HG03354 (cell line): ENCODE measurements around the gene FGF18.

Source experiments
- ATAC-seq: cut with Tn5 transposase; IDR thresholded peaks from one replicate; pipeline ENCODE4 v1.9.1; 2021; ENCODE audit warnings: mild to moderate bottlenecking; ENCODE audit not compliant: unreplicated experiment, poor library complexity, severe bottlenecking

Gene FGF18

DNA sequence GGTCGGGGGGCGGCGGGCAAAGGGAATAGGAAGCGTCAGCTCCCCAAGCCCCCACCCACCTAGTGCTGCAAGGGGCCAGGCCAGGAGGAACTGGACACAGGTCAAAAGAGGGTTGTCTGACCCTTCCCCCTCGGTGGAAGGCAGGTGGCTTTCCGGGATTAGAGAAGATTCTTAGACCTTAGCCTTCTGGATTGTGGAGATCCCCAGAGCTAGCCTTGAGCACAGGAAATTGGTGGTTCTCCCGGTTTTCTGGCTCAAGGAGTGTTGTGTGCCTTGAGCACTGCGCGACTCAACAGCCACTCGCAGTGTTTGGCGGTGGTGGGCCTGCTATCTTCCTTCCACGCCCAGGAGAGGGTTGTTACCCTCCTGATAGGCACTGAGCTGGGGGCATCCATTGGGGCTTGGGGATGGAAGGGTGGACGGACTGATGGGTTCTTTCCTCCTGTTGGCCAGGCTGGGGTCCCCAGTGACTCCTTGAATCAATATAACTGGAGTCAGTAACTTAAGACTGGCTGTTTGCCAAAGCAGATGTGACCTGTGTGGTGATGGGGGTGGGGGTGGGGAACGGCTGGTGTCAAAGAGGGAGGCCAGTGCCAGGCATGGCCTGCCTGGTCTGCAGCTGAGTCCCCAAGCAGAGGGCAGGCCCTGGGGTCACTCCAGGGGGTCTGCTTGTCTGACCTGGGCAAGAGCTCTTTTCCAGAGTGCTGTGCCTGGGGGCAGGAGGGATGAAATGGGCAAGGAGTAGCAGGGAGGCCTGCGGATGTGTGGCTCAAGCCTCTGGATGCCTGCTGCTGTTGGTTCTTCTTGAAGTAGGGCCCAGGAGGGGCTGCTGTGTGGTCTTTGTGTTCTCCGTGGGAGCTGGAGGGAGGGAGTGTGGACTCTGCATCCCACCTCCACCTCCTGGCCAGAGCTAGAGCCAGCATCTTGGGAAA lies 2.1 kb downstream of the FGF18 start:
- ATAC-seq = no peak

DNA sequence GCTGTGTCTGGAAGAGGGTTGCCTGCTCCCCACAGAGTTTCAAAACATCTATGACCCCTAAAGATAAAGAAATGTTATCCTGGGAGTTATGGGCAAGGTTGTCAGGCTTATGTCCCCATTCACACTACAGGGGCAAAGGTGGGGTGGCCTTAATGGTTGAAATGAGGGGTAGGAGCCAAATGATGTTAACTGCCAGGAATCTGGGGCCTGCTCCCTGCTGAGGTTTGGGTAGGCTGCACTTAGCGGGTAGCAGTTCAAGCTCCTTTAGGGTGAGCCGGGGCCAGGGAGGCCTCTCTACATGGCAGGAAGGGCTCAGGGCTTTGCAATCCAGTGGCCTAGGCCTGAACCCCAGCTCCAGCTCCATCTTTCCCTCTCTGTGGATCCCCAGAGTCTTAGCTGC lies 3.0 kb downstream of the FGF18 start:
- ATAC-seq = no peak

DNA sequence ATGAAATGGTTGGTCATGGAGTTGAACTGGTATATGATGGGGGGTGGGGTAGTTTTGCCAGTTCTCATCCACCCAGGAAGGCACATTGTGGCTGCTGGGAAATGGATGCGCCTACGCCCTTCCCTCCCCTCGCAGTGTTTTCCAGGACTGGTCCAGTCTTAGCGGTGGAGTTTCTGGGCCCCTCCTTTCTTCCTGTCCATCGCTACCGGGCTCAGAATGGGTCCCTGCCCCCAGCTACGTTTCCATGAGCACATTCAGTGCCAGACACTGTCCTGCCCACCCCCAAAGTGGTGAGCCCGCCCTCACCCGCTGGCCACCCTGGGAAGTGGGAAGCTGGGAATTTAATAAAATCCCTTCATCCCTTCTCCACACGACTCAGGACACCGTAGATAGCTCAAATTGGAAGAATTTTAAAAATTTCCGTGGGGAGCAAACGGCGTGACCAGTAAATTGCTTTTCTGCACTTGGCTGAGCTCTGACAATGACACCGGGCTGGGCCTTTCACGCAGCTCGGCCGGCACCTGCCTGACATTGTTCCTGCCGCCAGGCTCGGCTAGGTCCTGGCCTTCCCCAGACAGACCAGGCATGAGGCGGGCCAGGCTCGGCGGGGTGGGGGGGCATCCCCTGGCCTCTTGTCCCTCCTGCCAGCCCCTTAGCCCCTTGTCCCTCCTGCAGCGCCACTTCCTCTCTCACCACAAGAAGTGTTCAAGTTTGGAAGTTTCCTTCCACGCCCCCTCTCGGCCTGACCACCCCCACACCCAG lies 3.6 kb downstream of the FGF18 start:
- ATAC-seq = no peak

DNA sequence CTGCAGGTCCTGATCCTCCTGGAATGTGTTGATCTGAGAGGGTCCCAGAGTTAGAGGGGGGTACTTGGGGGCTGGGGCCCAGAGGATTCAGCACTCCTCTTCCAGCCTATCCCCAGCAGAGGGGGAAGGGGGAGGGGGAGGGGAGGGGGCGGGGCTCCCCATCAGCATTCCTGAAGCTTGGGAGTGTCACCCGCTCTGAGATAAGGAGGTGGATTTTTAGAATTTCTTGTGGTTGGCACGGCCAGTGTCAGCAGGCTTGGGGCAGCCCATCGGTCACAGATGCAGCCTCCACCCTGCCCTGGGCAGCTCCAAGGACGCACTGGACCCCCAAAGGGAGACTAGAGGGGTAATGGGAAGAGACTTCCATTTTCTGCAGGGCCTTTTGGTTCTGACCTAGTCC lies 5.3 kb downstream of the FGF18 start:
- ATAC-seq = no peak

DNA sequence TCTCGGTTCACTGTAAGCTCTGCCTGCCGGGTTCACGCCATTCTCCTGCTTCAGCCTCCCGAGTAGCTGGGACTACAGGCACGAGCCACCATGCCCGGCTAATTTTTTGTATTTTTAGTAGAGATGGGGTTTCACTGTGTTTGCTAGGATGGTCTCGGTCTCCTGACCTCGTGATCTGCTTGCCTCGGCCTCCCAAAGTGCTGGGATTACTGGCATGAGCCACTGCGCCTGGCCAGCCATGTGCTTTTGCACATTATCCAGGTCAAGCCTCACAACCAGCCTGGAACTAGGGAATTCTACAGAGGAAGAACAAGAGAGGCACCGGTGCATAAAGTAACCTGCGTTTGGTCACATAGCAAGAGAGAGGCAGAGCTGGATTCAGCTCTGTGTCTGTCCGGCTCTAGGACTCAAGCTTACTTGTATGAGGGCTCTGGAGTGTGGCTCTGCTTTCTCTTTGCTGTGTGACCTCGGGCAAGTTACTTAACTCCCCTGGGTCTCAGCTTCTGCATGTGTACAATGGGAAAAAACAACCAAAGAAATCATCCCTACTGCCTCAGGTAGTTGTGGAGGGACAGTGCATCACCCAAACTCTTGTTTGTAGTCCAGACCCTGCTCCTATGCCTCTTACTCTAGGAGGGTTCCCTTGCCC lies 6.3 kb downstream of the FGF18 start:
- no peak for ATAC-seq

DNA sequence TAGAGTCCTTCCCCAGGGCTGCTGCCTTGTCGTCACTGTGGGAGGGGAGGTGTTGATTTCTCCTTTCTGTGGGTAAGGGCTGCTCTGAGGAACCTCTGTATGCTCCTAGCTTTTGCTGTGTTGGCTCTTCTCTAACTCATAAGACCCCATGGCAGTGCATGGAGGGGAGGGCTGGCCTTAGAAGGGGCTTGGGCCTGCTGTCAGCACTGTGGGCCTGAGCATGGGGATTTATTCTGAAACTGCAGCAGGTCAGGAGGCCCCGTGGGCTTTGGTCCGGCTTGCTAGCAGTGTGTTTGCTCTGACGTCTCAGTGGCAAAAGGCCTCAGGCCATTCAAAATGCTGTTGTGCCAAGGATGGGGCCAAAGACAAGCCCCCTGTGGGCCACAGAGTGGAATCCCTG lies 6.8 kb downstream of the FGF18 start:
- no peak for ATAC-seq

DNA sequence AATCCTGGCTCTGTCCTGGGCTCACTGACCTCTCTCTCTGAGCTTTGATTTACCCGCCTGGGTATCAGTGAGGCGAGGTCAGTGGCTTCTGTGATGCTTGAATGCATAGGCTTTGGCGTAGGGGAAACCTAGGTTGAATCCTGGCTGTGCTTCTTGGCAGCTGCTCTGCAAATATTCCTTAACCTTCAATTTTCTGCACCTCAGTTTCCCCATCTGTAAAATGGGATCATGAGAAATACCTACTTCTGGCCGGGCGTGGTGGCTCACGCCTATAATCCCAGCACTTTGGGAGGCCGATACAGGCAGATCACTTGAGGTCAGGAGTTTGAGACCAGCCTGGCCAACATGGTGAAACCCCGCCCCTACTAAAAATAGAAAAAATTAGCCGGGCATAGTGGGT lies 7.2 kb downstream of the FGF18 start:
- no peak for ATAC-seq

DNA sequence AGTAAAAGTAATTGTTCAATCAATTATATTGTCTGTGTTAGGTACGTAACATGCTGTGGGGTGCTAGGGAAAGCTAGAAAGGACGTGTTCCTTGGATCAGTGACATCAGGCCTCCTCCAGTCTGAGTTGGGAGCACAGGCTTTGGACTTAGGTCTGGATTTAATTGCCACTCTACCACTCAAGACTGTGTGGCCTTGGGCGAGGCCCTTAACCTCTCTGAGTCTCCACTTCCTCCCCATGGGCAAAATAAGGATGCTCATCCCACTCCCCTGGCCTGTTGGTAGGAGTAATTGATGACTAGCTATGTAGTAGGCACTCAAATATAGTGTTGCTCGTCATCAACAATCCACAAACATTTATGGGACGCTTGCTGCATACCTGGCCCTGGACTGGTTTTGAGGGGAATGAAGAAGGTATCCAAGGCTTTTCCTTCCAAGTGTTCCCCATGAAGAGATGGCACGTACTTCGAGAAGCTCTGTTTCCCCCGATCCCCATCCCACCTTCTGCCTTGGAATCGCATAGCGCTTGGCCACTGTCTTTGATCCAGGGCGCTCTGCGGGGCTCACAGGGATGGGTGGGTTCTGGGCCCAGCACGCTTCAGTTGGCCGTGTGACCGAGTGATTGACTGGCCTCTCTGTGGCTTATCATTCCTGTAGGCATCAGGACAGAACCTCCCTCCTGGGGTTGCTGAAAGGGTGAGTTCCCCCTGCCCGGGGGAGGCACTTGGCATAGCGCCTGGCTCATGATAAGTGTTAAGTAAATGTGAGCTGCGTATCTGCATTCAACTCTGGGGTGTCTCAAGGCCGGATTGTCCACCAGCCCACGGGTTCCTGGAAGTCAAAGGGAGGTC lies 8.1 kb downstream of the FGF18 start:
- ATAC-seq = no peak

DNA sequence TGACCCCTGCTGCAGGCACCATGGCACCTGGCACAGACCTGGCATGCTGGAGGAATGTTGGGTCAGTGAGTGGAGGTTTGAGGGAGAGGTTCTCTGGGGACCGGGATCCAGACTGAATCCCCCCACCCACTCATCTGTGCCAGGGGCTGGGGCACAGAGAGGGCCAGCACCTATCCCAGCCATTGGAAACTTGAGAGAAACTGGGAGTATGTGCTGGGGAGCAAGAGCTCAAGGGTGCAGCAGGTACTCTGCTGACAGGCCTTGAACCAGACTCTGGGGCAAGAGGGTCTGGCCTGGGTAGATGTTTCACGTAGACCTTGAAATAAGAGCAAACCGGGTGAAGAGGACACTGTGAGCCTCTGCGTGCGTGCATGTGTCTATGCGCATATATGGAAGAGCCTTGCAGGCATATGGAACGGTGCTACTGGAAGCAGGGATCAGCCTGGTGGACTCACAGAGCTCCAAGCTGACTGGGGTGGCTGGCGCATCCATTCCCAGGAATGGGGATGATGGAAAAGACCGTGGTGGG lies 8.8 kb downstream of the FGF18 start:
- no peak for ATAC-seq

DNA sequence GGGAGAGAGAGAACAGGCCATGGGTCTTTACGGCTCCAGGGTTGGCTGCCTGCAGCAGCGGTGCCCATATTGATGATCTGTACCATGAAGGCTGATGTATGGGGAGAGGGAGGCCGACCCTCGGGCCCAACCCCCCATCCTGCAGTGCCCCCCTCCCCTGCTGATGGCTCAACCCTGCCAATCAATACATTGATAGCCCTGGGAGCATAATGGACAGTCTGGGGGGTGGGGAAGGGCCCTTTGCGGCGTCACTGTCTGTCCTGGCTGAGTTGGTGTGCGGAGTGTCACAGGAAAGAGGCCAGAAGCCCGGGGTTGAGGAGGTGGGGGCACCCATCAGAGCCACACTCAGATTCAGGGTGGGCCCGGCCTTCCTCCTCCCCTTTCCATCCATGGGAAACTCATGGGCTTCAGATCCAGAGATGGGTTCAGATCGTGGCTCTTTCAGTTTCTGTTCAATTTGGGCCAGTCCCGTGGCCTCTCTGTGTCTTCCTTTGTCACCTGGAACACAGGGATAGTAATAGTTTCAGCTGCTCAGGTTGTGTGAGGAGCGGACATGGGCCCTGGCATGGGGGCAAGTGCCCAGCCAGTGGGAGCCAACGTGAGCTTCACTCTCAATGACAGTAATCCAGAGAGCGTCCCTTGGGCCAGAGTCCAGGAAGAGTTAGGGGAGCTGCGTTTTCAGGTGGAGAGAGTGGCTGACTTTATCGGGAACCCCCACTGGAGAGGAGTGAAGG lies 9.5 kb downstream of the FGF18 start:
- no peak for ATAC-seq

DNA sequence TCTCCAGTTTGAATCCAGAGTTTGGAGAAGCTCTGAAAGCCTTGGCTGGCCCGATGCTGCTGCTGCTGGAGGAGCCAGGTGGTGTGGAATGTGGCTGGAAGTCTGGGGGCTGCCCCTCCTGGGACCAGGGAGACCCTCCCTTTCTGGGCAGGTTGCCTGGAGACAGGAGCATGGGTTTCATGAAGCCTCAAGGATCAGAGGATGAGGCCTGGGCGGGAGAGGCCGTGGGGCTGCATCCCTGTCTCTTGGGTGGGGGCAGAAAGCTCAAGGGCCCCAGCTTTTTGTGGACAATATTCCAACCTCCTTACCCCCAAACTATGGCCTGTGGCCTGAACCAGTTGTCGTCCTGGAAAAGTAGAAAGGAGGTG lies 10.1 kb downstream of the FGF18 start:
- ATAC-seq = no peak

DNA sequence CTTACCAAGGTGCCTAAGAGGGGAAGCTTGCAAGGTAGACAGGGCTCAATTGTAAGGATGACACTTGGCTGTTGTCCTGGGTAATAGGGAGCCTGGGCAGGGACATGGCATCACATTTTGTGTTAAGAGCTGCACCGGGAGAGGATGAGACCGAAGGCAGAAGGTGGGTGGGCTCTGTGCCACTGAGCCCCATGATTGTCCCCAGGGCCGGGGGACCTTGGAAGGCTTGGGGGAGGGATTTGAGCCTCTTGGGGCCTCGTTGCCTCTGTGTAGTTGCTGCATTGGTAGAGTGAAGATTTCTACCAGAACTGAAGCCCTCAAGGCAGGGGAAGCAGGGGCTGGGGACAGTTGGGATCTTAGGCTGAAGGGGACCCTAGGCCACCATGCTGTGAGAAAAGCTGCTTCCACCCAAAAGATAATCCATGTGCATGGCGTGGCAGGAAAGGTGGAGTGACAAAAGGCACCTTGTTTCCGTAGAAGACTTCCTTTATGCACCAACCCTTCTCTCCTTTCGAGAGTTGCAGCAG lies 11.9 kb downstream of the FGF18 start:
- ATAC-seq = no peak

DNA sequence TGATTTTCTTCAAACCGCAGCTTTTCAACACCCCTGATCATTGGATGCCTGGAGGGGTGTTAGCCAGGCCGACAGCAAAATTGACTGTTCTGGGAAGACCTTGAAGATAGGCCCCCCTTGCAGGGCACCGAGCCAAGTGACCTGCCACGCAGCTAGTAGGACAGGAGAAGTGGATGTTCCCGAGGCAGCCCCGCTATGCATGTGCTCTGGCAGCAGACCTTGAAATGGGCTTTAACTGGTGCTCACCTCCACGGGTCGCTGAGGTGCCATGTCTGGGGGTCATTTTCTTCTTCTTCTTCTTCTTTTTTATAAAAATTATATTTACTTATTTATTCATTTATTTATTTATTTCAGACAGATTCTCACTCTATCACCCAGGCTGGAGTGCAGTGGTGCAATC lies 12.6 kb downstream of the FGF18 start:
- no peak for ATAC-seq

DNA sequence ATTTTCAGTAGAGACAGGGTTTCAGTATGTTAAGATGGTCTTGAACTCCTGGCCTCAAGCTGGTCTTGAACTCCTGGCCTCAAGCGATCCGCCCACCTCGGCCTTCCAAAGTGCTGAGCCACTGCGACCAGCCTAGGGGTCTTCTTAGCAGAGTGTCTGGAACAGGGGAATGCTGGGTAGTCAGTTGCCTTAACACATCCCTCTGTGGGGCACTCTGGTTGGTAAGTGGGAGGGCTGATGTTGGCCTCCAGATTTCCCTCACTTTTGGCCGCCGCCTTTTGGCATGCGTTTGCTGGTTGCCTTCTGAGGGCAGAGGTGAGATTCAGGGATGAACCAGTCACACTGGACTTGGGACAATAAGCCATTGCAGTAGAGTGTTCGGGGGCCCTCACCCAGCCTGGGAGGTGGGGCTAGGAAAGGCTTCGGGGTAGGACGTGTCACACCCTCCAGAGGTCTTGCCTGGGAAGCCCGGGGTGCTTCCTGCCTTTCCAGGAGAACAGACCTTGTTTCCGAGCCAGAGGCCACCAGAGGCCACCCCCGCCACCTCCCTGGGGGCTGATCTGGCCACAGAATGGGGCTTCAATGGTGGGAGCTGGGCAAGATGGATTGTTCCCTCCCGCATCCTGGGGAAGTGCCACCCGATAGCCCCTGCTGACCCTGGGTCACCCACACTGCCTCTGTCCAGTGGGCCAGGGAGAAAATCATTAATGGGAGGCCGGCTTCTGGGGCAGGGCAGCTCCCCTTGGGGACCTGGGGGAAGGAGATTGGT lies 13.3 kb downstream of the FGF18 start:
- no peak for ATAC-seq

DNA sequence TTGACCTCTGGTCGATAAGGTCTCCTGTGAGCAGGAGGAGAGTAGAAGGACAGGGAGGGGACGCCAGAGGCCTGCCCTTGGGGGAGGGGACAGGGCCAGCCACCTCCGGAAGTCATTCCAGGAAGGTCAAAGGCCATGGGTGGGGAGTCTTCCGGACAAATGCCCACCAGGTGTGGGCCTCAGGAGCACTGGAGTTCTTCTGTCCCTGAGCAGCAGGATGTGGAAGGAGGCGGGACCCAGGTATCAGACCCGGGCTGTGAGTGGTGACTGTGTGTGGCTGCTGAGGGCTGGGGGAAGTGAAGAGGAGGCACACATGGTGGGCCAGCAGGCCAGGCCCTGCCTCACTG lies 13.9 kb downstream of the FGF18 start:
- ATAC-seq = no peak

DNA sequence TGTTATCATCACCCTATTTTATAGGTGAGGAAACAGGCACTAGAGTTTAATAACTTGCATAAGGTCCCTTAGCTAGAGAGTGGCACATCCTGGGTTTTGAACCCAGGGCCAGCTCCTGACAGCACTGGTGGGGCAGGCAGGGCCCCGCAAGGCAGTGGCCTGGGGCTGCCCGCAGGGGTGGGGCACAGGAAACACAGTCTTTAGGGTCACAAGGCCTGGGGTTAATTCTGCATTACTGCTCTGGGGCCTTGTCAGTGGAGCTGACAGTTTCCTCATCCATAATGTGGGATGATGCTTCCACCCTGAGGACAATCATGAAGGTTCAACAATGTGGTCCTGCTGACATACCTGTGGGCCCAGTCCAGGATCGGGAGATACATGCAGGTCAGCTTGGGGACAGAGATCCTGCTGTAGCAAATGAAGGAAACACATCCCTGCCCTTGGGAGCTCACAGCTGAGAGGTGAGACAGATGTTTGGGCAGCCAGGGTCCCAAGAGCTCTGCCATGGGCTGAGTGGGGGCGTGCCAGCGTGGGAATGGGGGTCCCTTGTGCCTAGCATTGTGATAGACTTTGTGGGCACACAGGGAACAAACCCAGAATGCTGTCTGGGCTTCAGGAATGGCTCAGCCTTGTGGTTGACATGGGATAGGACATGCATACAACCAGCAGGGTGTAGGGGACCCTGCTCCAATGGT lies 14.7 kb downstream of the FGF18 start:
- no peak for ATAC-seq

DNA sequence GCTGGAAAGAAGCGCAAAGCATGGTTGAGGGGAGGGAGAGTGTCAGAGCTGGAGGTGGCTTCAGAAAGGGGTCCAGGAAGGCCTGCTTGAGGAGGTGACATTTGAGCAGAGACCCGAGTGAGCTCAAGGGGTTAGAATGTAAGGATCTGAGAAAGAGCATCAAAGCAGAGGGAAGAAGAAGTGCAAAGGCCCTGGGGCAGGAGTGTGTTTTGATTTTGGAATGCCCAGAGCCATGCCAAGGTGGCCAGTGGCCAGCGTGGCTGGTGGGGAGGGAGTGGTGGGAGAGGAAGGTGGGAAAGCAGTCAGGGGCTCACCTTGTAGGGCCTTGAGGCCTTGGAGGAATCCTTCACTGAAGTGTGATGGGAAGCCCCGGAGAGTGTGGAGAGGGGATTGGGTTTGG lies 15.4 kb downstream of the FGF18 start:
- ATAC-seq = no peak

DNA sequence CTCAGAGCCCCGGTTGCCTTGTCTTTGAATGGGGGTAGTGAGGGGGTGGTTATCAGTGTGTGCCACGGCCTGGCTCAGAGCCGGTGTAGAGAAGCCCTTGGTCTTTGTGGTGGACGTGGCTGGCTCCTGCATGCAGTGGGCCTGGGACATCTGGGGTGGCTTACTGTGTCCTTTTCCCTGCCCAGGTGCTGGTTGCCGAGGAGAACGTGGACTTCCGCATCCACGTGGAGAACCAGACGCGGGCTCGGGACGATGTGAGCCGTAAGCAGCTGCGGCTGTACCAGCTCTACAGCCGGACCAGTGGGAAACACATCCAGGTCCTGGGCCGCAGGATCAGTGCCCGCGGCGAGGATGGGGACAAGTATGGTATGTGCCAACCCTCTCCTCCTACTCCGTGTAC lies 16.5 kb downstream of the FGF18 start:
- ATAC-seq = no peak
